Gastroesophageal sphincter (tissue), 4 donors: ENCODE data around the gene SUMO2. TPM values are rescaled to one million over a fixed set of nuclear protein-coding genes. Genes with fewer than 3 reads are reported as not detected.
"Not testable (repeated sequence)": the region's sequence is repeated elsewhere in the genome, so short reads cannot be mapped to it uniquely, and the experiment has no call there.

Source experiments
- ATAC-seq: fragments of 150-250 bp; one replicate; pipeline ENCODE4 v1.9.1; 2016; ENCODE audit warnings: mild to moderate bottlenecking, moderate library complexity
- H3K27ac ChIP-seq, 4 donors: fragments of 200-600 bp; sonication (generic) in 3 of 4; 1 replicate in 3 of 4; 2 replicates in 1 of 4; pipeline ENCODE4 v1.5.1; 2016 to 2019
- H3K27me3 ChIP-seq: fragments of 200-600 bp; sonication (generic); one replicate; pipeline ENCODE4 v1.5.1; 2019
- H3K36me3 ChIP-seq, 2 donors: fragments of 200-600 bp; sonication (generic); one replicate each; pipeline ENCODE4 v1.5.1; 2019; ENCODE audit warnings: control low read depth in 1 of 2
- H3K4me1 ChIP-seq, 3 donors: fragments of 200-600 bp; sonication (generic); 1 replicate in 2 of 3; 2 replicates in 1 of 3; pipeline ENCODE4 v1.5.1; 2016 to 2019; ENCODE audit warnings: control low read depth in 2 of 3
- H3K4me3 ChIP-seq, 2 donors: fragments of 200-600 bp; sonication (generic); one replicate each; pipeline ENCODE4 v1.5.1; 2019; ENCODE audit warnings: mild to moderate bottlenecking in 1 of 2, moderate library complexity in 1 of 2
- H3K9me3 ChIP-seq, 3 donors: fragments of 200-600 bp; sonication (generic); one replicate each; pipeline ENCODE4 v1.5.1; 2017 to 2019; ENCODE audit warnings: control low read depth in 2 of 3
- EP300 ChIP-seq: sonication (generic); formaldehyde crosslinking; IDR thresholded peaks from one replicate; pipeline ENCODE4 v1.6.1; 2017; ENCODE audit warnings: antibody characterized with exemption, mild to moderate bottlenecking
- POLR2A ChIP-seq, 2 donors: fragments of 450-650 bp; IDR thresholded peaks; one replicate each; pipeline ENCODE4 v1.6.1; 2017; ENCODE audit warnings: antibody characterized with exemption in 2 of 2, mild to moderate bottlenecking in 2 of 2, moderate library complexity in 1 of 2
- POLR2AphosphoS5 ChIP-seq: sonication (generic); formaldehyde crosslinking; IDR thresholded peaks from one replicate; pipeline ENCODE4 v1.6.1; 2017; ENCODE audit warnings: antibody characterized with exemption
- WGBS, 2 donors: methylation state at CpG; one replicate each; pipeline ENCODE4 v1.1.5; 2018; ENCODE audit warnings: low coverage in 1 of 2; 5-methylcytosine and 5-hydroxymethylcytosine counted together
- total RNA-seq, 4 donors: library from RNA; depleted of rRNA; stranded (reverse); fragments of >200 nt; gene quantifications; one replicate each; pipeline ENCODE4 v1.1.0, GENCODE V29; 2016
- TF ChIP-seq, protein P1 (sequence below), 4 experiments: fragments of 200-600 bp in 2 of 4; fragments of 450-650 bp in 2 of 4; sonication (generic) in 1 of 4; IDR thresholded peaks; one replicate each; pipeline ENCODE4 v1.5.1; 2017 to 2019; ENCODE audit warnings: antibody characterized with exemption in 4 of 4, mild to moderate bottlenecking in 2 of 4, moderate library complexity in 2 of 4

The SUMO2 gene
- total RNA-seq, 4 donors from 2014 or later = 67.7 to 95.2 (median 69.9) TPM

DNA sequence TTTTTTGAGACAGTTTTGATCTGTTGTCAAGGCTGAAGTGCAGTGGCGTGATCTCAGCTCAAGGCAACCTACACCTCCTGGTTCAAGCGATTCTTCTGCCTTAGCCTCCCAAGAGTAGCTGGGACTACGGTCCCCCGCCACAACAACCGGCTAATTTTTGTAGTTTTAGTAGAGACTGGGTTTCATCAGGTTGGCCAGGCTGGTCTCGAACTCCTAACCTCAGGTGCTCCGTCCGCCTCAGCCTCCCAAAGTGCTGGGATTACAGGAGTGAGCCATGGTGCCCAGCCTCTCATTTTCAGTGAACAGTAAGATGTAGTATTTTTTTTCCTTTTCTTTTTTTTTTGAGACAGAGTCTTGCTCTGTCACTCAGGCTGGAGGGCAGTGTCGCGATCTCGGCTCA lies 7.8 kb downstream of the SUMO2 start:
- H3K27ac ChIP-seq = no peak overlapping the region
- no peaks in the 10 kb centered on the region for H3K9me3 ChIP-seq
- TF ChIP-seq EP300 (no peak), POLR2A (IDR thresholded peaks at IDR 0.05) (no peak), POLR2AphosphoS5 (no peak)
- TF ChIP-seq, protein P1, sequence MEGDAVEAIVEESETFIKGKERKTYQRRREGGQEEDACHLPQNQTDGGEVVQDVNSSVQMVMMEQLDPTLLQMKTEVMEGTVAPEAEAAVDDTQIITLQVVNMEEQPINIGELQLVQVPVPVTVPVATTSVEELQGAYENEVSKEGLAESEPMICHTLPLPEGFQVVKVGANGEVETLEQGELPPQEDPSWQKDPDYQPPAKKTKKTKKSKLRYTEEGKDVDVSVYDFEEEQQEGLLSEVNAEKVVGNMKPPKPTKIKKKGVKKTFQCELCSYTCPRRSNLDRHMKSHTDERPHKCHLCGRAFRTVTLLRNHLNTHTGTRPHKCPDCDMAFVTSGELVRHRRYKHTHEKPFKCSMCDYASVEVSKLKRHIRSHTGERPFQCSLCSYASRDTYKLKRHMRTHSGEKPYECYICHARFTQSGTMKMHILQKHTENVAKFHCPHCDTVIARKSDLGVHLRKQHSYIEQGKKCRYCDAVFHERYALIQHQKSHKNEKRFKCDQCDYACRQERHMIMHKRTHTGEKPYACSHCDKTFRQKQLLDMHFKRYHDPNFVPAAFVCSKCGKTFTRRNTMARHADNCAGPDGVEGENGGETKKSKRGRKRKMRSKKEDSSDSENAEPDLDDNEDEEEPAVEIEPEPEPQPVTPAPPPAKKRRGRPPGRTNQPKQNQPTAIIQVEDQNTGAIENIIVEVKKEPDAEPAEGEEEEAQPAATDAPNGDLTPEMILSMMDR (IDR thresholded peaks at IDR 0.05) = no peak
- 90 to 92% methylated on average over 5 to 8 of the region's 11 CpGs for WGBS, 2 donors
- no peak overlapping the region for H3K4me3 ChIP-seq
- peaks cover 0 to 78% (median 5%) of the 10 kb centered on the region in 3 donors for H3K4me1 ChIP-seq
- no peak for ATAC-seq
- peaks cover 0 to 90% of the 10 kb centered on the region in 2 donors for H3K36me3 ChIP-seq
- H3K27me3 ChIP-seq = no peaks in the 10 kb centered on the region

DNA sequence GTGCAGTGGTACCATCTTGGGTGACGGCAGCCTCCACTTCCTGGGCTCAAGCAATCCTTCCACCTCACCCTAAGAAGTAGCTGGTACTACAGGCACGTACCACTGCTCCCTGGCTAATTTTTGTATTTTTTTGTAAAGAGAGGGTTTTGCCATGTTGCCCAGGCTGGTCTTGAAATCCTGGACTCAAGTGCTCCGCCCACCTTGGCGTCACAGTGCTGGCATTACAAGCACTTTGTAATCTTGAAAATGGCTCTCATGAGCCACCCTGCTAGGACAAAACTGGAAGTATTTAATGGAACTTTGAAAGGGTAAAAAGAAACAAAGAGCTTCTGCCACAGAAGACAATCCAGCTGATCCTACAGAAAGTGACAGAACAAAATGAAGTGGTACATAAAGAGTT lies 9.2 kb downstream of the SUMO2 start:
- Histone ChIP-seq H3K27me3 (no peaks in the 10 kb centered on the region), H3K4me1 (peaks cover 0 to 64% (median 0%) of the 10 kb centered on the region in 3 donors), H3K27ac (no peak overlapping the region), H3K4me3 (no peak overlapping the region), H3K36me3 (peaks cover 0 to 85% of the 10 kb centered on the region in 2 donors), H3K9me3 (no peaks in the 10 kb centered on the region)
- TF ChIP-seq EP300 (no peak), POLR2A (IDR thresholded peaks at IDR 0.05) (no peak), POLR2AphosphoS5 (no peak)
- TF ChIP-seq, protein P1 (IDR thresholded peaks at IDR 0.05) = no peak
- WGBS, 2 donors = 72% methylated on average over 3 of the region's 4 CpGs; no CpG with 5 or more reads in 1 of the 2 donors
- no peak for ATAC-seq

DNA sequence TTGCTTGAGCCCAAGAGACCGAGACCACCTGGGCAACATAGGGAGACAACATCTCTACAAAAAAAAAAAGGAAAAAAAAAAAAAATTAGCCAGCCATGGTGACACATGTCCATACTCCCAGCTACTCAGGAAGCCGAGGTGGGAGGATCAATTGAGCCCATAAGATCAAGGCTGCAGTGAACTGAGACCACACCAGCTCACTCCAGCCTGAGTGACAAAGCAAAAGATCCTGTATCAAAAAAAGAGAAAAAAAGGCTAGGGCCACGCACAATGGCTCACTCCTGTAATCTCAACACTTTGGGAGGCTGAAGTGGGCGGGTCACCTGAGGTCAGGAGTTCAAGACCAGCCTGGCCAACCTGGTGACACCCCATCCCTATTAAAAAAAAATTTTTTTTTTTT lies 13.8 kb downstream of the SUMO2 start:
- peaks cover 0 to 86% of the 10 kb centered on the region in 2 donors for H3K36me3 ChIP-seq
- WGBS, 2 donors = 86 to 88% methylated on average over 1 to 4 of the region's 4 CpGs
- H3K27ac ChIP-seq = no peak overlapping the region
- H3K4me3 ChIP-seq = no peak overlapping the region
- H3K27me3 ChIP-seq = no peaks in the 10 kb centered on the region
- no peaks in the 10 kb centered on the region for H3K9me3 ChIP-seq
- TF ChIP-seq POLR2AphosphoS5 = no peak
- TF ChIP-seq, protein P1 (IDR thresholded peaks at IDR 0.05) = no peak
- no peak for TF ChIP-seq POLR2A (IDR thresholded peaks at IDR 0.05)
- no peak for TF ChIP-seq EP300
- peaks cover 0 to 31% (median 0%) of the 10 kb centered on the region in 3 donors for H3K4me1 ChIP-seq
- no peak for ATAC-seq

DNA sequence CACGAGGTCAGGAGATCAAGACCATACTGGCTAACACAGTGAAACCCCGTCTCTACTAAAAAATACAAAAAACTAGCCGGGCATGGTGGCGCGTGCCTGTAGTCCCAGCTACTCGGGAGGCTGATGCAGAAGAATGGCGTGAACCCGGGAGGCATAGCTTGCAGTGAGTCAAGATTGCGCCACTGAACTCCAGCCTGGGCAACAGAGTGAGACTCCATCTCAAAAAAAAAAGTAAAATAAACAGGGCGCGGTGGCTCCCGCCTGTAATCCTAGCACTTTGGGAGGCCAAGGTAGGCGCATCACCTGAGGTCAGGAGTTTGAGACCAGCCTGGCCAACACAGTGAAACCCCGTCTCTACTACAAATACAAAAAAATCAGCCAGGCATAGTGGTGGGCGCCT lies 18.2 kb downstream of the SUMO2 start:
- not testable (repeated sequence) for H3K4me1 ChIP-seq, H3K27me3 ChIP-seq, ATAC-seq, H3K9me3 ChIP-seq, H3K4me3 ChIP-seq, H3K27ac ChIP-seq
- 92 to 96% methylated on average over 8 to 10 of the region's 15 CpGs for WGBS, 2 donors
- H3K36me3 ChIP-seq = peaks cover 0 to 56% of the 10 kb centered on the region in 2 donors

DNA sequence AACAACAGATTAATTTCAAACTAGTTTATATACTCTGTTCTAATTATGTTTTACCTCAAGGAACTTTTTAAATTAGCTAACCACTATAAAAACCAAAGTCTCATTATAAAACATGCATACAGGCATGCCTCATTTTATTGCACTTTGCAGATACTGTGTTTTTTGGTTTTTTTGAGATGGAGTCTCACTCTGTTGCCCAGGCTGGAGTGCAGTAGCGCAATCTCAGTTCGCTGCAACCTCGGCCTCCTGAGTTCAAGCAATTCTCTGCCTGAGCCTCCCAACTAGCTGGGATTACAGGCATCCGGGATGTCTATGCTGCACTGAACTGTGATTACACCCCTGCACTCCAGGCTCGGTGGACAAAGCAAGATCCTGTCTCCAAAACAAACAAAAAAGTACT lies 19.7 kb downstream of the SUMO2 start:
- Histone ChIP-seq H3K27me3 (no peaks in the 10 kb centered on the region), H3K9me3 (no peaks in the 10 kb centered on the region), H3K27ac (no peak overlapping the region), H3K36me3 (peaks cover 0 to 46% of the 10 kb centered on the region in 2 donors), H3K4me1 (no peaks in the 10 kb centered on the region), H3K4me3 (no peak overlapping the region)
- TF ChIP-seq EP300 = no peak
- TF ChIP-seq, protein P1 (IDR thresholded peaks at IDR 0.05) = no peak
- no peak for TF ChIP-seq POLR2AphosphoS5
- TF ChIP-seq POLR2A (IDR thresholded peaks at IDR 0.05) = no peak
- 96 to 100% methylated on average over 1 to 3 of the region's 5 CpGs for WGBS, 2 donors
- no peak for ATAC-seq
